GM12878 (cell line): Measurements from ENCODE around the gene MAN2B2. TPM values are rescaled to one million over a fixed set of nuclear protein-coding genes. Genes with fewer than 3 reads are reported as not detected.

Experiments used
- ATAC-seq: fragments of 200-7000 bp; cut with Tn5 transposase; 3 replicates; pipeline ENCODE4 v1.9.1; 2020; ENCODE audit warnings: mild to moderate bottlenecking, moderate library complexity
- BruUV-seq: library from RNA; stranded (reverse); fragments of 400-500 nt; replicated peaks from 2 replicates; lab custom pipeline; 2021; lab: Mats Ljungman, UMichigan
- CTCF ChIA-PET: fragments of 300-600 bp; sonication (Branson Sonifier 250); formaldehyde crosslinking; extraction: SDS; loops from one replicate; lab custom pipeline; 2021; ENCODE audit warnings: inconsistent platforms; lab: Yijun Ruan, JAX
- POLR2A ChIA-PET: fragments of 350-600 bp; formaldehyde crosslinking; extraction: SDS; loops from one replicate; lab custom pipeline; 2021; ENCODE audit warnings: inconsistent platforms; lab: Charles Lee
- RAD21 ChIA-PET: fragments of 300-600 bp; sonication (Branson Sonifier 250); formaldehyde crosslinking; loops from one replicate; lab custom pipeline; 2023; ENCODE audit warnings: antibody characterized with exemption; ENCODE audit not compliant: unreplicated experiment; lab: Charles Lee
- SMC1A ChIA-PET: fragments of 300-600 bp; sonication (Branson Sonifier 250); formaldehyde crosslinking; loops from one replicate; lab custom pipeline; 2023; ENCODE audit not compliant: unreplicated experiment, uncharacterized antibody; lab: Charles Lee
- DNase-seq: peaks from one replicate; pipeline ENCODE4 v3.0.0-alpha.2; 2011; ENCODE audit warnings: low read depth, low spot score
- FAIRE-seq: peaks from 3 replicates; lab custom pipeline; 2011; peaks lifted over from hg19 to GRCh38; lab: Jason Lieb, UNC
- H2AFZ ChIP-seq: 2 replicates; pipeline ENCODE4 v1.6.0; 2011; ENCODE audit warnings: low read depth, low read length, control low read depth; ENCODE audit not compliant: control insufficient read depth
- H3K27ac ChIP-seq: 2 replicates; pipeline ENCODE4 v1.5.1; 2011; ENCODE audit warnings: control low read depth; ENCODE audit not compliant: control insufficient read depth, insufficient read depth
- H3K27me3 ChIP-seq, 2 experiments: replicated peaks in 1 of 2; 2 replicates each; pipeline versions ENCODE4 v1.6.0 to v1.6.1; 2011; ENCODE audit warnings: low read length in 1 of 2; ENCODE audit not compliant: control insufficient read depth in 2 of 2, insufficient read depth in 2 of 2
- H3K36me3 ChIP-seq, 2 experiments: 2 replicates each; pipeline ENCODE4 v1.5.1; 2011; ENCODE audit warnings: low read length in 1 of 2; ENCODE audit not compliant: control insufficient read depth in 2 of 2, insufficient read depth in 2 of 2
- H3K4me1 ChIP-seq: 2 replicates; pipeline ENCODE4 v1.6.1; 2011; ENCODE audit warnings: mild to moderate bottlenecking, low read length, moderate library complexity, mixed read lengths; ENCODE audit not compliant: control insufficient read depth, insufficient read depth
- H3K4me2 ChIP-seq: 2 replicates; pipeline ENCODE4 v1.6.0; 2011; ENCODE audit warnings: control low read depth; ENCODE audit not compliant: control insufficient read depth, insufficient read depth
- H3K4me3 ChIP-seq: fragments of 200-600 bp; sonication (generic); 2 replicates; pipeline ENCODE4 v1.5.1; 2016
- H3K79me2 ChIP-seq: 2 replicates; pipeline ENCODE4 v1.6.0; 2011; ENCODE audit warnings: low read length; ENCODE audit not compliant: control insufficient read depth, insufficient read depth
- H3K9ac ChIP-seq: 2 replicates; pipeline ENCODE4 v1.8.0; 2011; ENCODE audit warnings: low read length, control low read depth, mixed read lengths; ENCODE audit not compliant: control insufficient read depth, insufficient read depth
- H3K9me3 ChIP-seq: replicated peaks from 3 replicates; pipeline ENCODE4 v1.5.1; 2011; ENCODE audit warnings: mild to moderate bottlenecking, low read length; ENCODE audit not compliant: control insufficient read depth, insufficient read depth
- H4K20me1 ChIP-seq: 2 replicates; pipeline ENCODE4 v1.6.0; 2011; ENCODE audit not compliant: control insufficient read depth, insufficient read depth
- CHD4 ChIP-seq: fragments of 200-600 bp; sonication (generic); IDR thresholded peaks from 2 replicates; pipeline ENCODE4 v1.6.1; 2016; ENCODE audit warnings: mild to moderate bottlenecking
- CTCF ChIP-seq, 3 experiments: IDR thresholded peaks in 2 of 3; conservative IDR thresholded peaks in 1 of 3; 2 replicates each; pipeline ENCODE4 v1.5.1; 2011; ENCODE audit warnings: low read depth in 3 of 3, low read length in 3 of 3, mild to moderate bottlenecking in 3 of 3, control low read depth in 2 of 3, moderate library complexity in 2 of 3, inconsistent platforms in 1 of 3, mixed read lengths in 1 of 3; ENCODE audit not compliant: control insufficient read depth in 2 of 3, insufficient read depth in 1 of 3; ENCODE audit errors: extremely low read depth in 1 of 3
- E4F1 ChIP-seq: fragments of 450-650 bp; IDR thresholded peaks from 2 replicates; pipeline ENCODE4 v1.6.1; 2018; ENCODE audit warnings: borderline replicate concordance, mild to moderate bottlenecking; ENCODE audit not compliant: partially characterized antibody
- EGR1 ChIP-seq, 2 experiments: IDR thresholded peaks; 1 replicate in 1 of 2; 2 replicates in 1 of 2; pipeline ENCODE4 v1.6.1; 2011 to 2012; ENCODE audit warnings: low read depth in 2 of 2, low read length in 2 of 2, borderline replicate concordance in 1 of 2, mild to moderate bottlenecking in 1 of 2, moderate library complexity in 1 of 2
- FOXK2 ChIP-seq: fragments of 450-650 bp; IDR thresholded peaks from 2 replicates; pipeline ENCODE4 v1.6.1; 2017; ENCODE audit warnings: mild to moderate bottlenecking, moderate library complexity
- HDAC2 ChIP-seq: fragments of 200-600 bp; sonication (generic); IDR thresholded peaks from 2 replicates; pipeline ENCODE4 v1.6.1; 2017
- HSF1 ChIP-seq: fragments of 150-350 bp; IDR thresholded peaks from 2 replicates; pipeline ENCODE4 v1.6.1; 2014; ENCODE audit warnings: mild to moderate bottlenecking, low read depth, low read length
- IKZF1 ChIP-seq: fragments of 450-650 bp; conservative IDR thresholded peaks from 2 replicates; pipeline ENCODE4 v1.6.1; 2017; ENCODE audit warnings: antibody characterized with exemption, mild to moderate bottlenecking
- IRF5 ChIP-seq: fragments of 450-650 bp; IDR thresholded peaks from 2 replicates; pipeline ENCODE4 v1.6.1; 2017; ENCODE audit warnings: borderline replicate concordance
- JUNB ChIP-seq: IDR thresholded peaks from 2 replicates; pipeline ENCODE4 v1.6.1; 2016; ENCODE audit warnings: antibody characterized with exemption, mild to moderate bottlenecking
- PAX5 ChIP-seq: IDR thresholded peaks from 2 replicates; pipeline ENCODE4 v1.6.1; 2011; ENCODE audit warnings: low read depth, low read length, borderline replicate concordance
- YY1 ChIP-seq: IDR thresholded peaks from 2 replicates; pipeline ENCODE4 v1.6.1; 2011; ENCODE audit warnings: low read depth, mild to moderate bottlenecking, low read length
- ZBTB11 ChIP-seq: fragments of 450-650 bp; formaldehyde crosslinking; IDR thresholded peaks from 2 replicates; pipeline ENCODE4 v1.5.0; 2022; ENCODE audit warnings: mild to moderate bottlenecking, missing genetic modification characterization
- WGBS: methylation state at CpG from one replicate; pipeline ENCODE4 v1.1.6; 2016; ENCODE audit warnings: low lambda C conversion rate; ENCODE audit not compliant: insufficient replicate concordance, insufficient coverage; ENCODE audit errors: missing lambda C conversion rate; 5-methylcytosine and 5-hydroxymethylcytosine counted together
- in situ Hi-C: fragments of 300-500 bp; cut with MboI; formaldehyde crosslinking; loops from 9 replicates; pipeline ENCODE4 v1.14.3; 2018; ENCODE audit warnings: mixed read lengths
- intact Hi-C: fragments of 100-400 bp; cut with micrococcal nuclease; formaldehyde crosslinking; loops from one replicate; pipeline ENCODE4 v1.14.2; 2022; ENCODE audit not compliant: unreplicated experiment
- polyA plus RNA-seq, 11 experiments: library from polyadenylated mRNA; depleted of rRNA in 4 of 11; unstranded in 6 of 11; stranded (reverse) in 5 of 11; fragments of >200 nt; fragmentation: Nextera tagmentation in 4 of 11; fragmentation: Illumina TruSeq in 1 of 11; extraction: Ambion mirVana in 4 of 11; extraction: Trizol in 1 of 11; gene quantifications; 1 replicate in 1 of 11; 2 replicates in 10 of 11; pipeline versions ENCODE4 v1.2.1 to v1.2.3, GENCODE V29; 2011 to 2016; ENCODE audit warnings: inconsistent platforms in 2 of 11, missing spikeins in 2 of 11, low read depth in 1 of 11
- total RNA-seq, 4 experiments: library from RNA; depleted of rRNA in 3 of 4; stranded (reverse); fragments of >200 nt in 3 of 4; fragmentation: Illumina TruSeq in 1 of 4; extraction: Trizol in 1 of 4; gene quantifications; 2 replicates each; pipeline versions ENCODE4 v1.2.1 to v1.2.3, GENCODE V29; 2013 to 2021

The MAN2B2 gene
- total and polyA plus RNA-seq, 10 of the 15 experiments (the other 5 are each of a cell fraction or from before 2014, with no cell fraction given): 0.47 to 14.5 (median 7.0) TPM

GRCh38 chr4:6605605-6606004 lies 30.6 kb downstream of the MAN2B2 start:
- H3K4me1 ChIP-seq: no peaks in the 10 kb centered on the region
- no peak for DNase-seq
- H3K79me2 ChIP-seq: no peaks in the 10 kb centered on the region
- H2AFZ ChIP-seq: no peak overlapping the region
- RAD21 ChIA-PET: no interaction called here
- no TSS peak for BruUV-seq
- no peak overlapping the region for H3K4me3 ChIP-seq
- CTCF ChIA-PET: no interaction called here
- in situ Hi-C loops: no loop called here
- H3K27ac ChIP-seq: no peak overlapping the region
- no peak overlapping the region for H3K9ac ChIP-seq
- peaks cover 3 to 13% of the 10 kb centered on the region in 2 experiments; a peak in 3 of 4 replicates for H3K36me3 ChIP-seq
- SMC1A ChIA-PET: no interaction called here
- FAIRE-seq: no peak
- no peaks in the 10 kb centered on the region for H3K27me3 ChIP-seq
- WGBS: 100% methylated on average over 2 of the region's 2 CpGs
- no peak overlapping the region for H3K4me2 ChIP-seq
- intact Hi-C loops: no loop called here
- peaks cover 7% of the 10 kb centered on the region; the same call in 2 of the 3 replicates for H3K9me3 ChIP-seq
- no peak for ATAC-seq
- no peak for TF ChIP-seq YY1
- no peak for TF ChIP-seq EGR1 (IDR thresholded peaks at IDR 0.05; ENCODE audit: borderline replicate concordance in 1 of 2, low read depth in 2 of 2, low read length in 2 of 2)
- TF ChIP-seq HDAC2: no peak
- TF ChIP-seq IRF5: no peak
- no peak for TF ChIP-seq FOXK2
- TF ChIP-seq HSF1: no peak
- no peak for TF ChIP-seq CHD4
- TF ChIP-seq ZBTB11 (CRISPR knock-in tag): no peak
- no peak for TF ChIP-seq E4F1
- no peak for TF ChIP-seq JUNB
- no peak for TF ChIP-seq IKZF1
- no peak for TF ChIP-seq CTCF (IDR thresholded peaks at IDR 0.05 in 2 of 3, conservative IDR thresholded peaks at IDR 0.05 in 1 of 3; ENCODE audit: control insufficient read depth in 2 of 3, extremely low read depth in 1 of 3, insufficient read depth in 1 of 3, low read depth in 3 of 3, low read length in 3 of 3)
- no peak for TF ChIP-seq PAX5
- no peaks in the 10 kb centered on the region for H4K20me1 ChIP-seq
- POLR2A ChIA-PET: no interaction called here
